HepG2 (cell line): ENCODE results near the gene MRE11. TPM values are rescaled to one million over a fixed set of nuclear protein-coding genes. Genes with fewer than 3 reads are reported as not detected.

Experiments used
- ATAC-seq: fragments of 200-7000 bp; cut with Tn5 transposase; 3 replicates; pipeline ENCODE4 v1.9.1; 2020; ENCODE audit warnings: mild to moderate bottlenecking, moderate library complexity
- BruUV-seq: library from RNA; stranded (reverse); fragments of 400-500 nt; replicated peaks from 2 replicates; lab custom pipeline; 2021; lab: Mats Ljungman, UMichigan
- CTCF ChIA-PET: fragments of 300-600 bp; formaldehyde crosslinking; extraction: SDS; loops from one replicate; lab custom pipeline; 2021; ENCODE audit warnings: low total read pairs, inconsistent platforms, low intra/inter-chr PET ratio; lab: Yijun Ruan, JAX
- POLR2A ChIA-PET: fragments of 350-600 bp; sonication (Branson Sonifier 250); formaldehyde crosslinking; loops from one replicate; lab custom pipeline; 2020; ENCODE audit warnings: antibody characterized with exemption, inconsistent platforms; lab: Yijun Ruan, JAX
- DNase-seq: peaks from one replicate; pipeline ENCODE4 v3.0.0-alpha.2; 2015; ENCODE audit warnings: low spot score
- FAIRE-seq: peaks from 3 replicates; lab custom pipeline; 2011; peaks lifted over from hg19 to GRCh38; lab: Jason Lieb, UNC
- H2AFZ ChIP-seq: one replicate; pipeline ENCODE4 v1.6.1; 2011; ENCODE audit warnings: low read length, inconsistent platforms
- H3K27ac ChIP-seq: fragments of 300-600 bp; 3 replicates; pipeline ENCODE4 v1.8.0; 2011; ENCODE audit warnings: mixed run types, mild to moderate bottlenecking, mixed read lengths, low read length, inconsistent platforms; ENCODE audit not compliant: insufficient read depth; ENCODE audit errors: extremely low read length
- H3K27me3 ChIP-seq, 2 experiments: fragments of 200-600 bp in 1 of 2; 2 replicates in 1 of 2; 3 replicates in 1 of 2; pipeline versions ENCODE4 v1.6.0 to v1.8.0; 2011; ENCODE audit warnings: low read length in 2 of 2, mild to moderate bottlenecking in 2 of 2, moderate library complexity in 2 of 2, inconsistent platforms in 1 of 2; ENCODE audit not compliant: insufficient read depth in 2 of 2, control insufficient read depth in 1 of 2
- H3K36me3 ChIP-seq, 2 experiments: fragments of 200-600 bp in 1 of 2; replicated peaks in 1 of 2; 2 replicates in 1 of 2; 3 replicates in 1 of 2; pipeline versions ENCODE4 v1.5.1 to v1.8.0; 2011; ENCODE audit warnings: low read length in 2 of 2, inconsistent platforms in 1 of 2; ENCODE audit not compliant: insufficient read depth in 2 of 2, control insufficient read depth in 1 of 2
- H3K4me1 ChIP-seq: 2 replicates; pipeline ENCODE4 v1.5.1; 2012; ENCODE audit warnings: low read length, inconsistent platforms; ENCODE audit not compliant: insufficient read depth
- H3K4me2 ChIP-seq: 2 replicates; pipeline ENCODE4 v1.6.0; 2011; ENCODE audit warnings: low read depth, low read length, inconsistent platforms
- H3K4me3 ChIP-seq, 3 experiments: fragments of 200-600 bp in 1 of 3; sonication (generic), shearing (Covaris generic) in 1 of 3; replicated peaks in 1 of 3; 2 replicates each; pipeline ENCODE4 v1.5.1; 2011 to 2016; ENCODE audit warnings: low read length in 3 of 3, inconsistent platforms in 2 of 3, low read depth in 2 of 3, mild to moderate bottlenecking in 2 of 3, control low read depth in 1 of 3, mixed read lengths in 1 of 3; ENCODE audit not compliant: insufficient read depth in 1 of 3
- H3K79me2 ChIP-seq: one replicate; pipeline ENCODE4 v1.6.1; 2011; ENCODE audit warnings: low read length, inconsistent platforms; ENCODE audit not compliant: insufficient read depth
- H3K9ac ChIP-seq: 2 replicates; pipeline ENCODE4 v1.6.0; 2011; ENCODE audit warnings: mild to moderate bottlenecking, low read depth, low read length, inconsistent platforms; ENCODE audit not compliant: insufficient read depth
- H3K9me3 ChIP-seq: 2 replicates; pipeline ENCODE4 v1.5.1; 2012; ENCODE audit warnings: mild to moderate bottlenecking, low read length
- H4K20me1 ChIP-seq: 2 replicates; pipeline ENCODE4 v1.6.0; 2011; ENCODE audit warnings: inconsistent platforms, mild to moderate bottlenecking, low read length, moderate library complexity; ENCODE audit not compliant: insufficient read depth
- AGO2 ChIP-seq: fragments of 200-400 bp; formaldehyde crosslinking; optimal IDR thresholded peaks from 2 replicates; pipeline ENCODE3; 2017; ENCODE audit warnings: mild to moderate bottlenecking, low read depth, low read length, moderate library complexity
- KLF15 ChIP-seq: sonication (generic); formaldehyde crosslinking; IDR thresholded peaks from 2 replicates; pipeline ENCODE4 v1.8.1; 2023; ENCODE audit warnings: borderline replicate concordance, mild to moderate bottlenecking, inconsistent platforms, missing genetic modification reagents, mixed read lengths
- RFX1 ChIP-seq: fragments of 450-650 bp; IDR thresholded peaks from 2 replicates; pipeline ENCODE4 v1.6.1; 2017
- RXRB ChIP-seq: IDR thresholded peaks from 2 replicates; pipeline ENCODE4 v1.6.1; 2016; ENCODE audit warnings: borderline replicate concordance, missing genetic modification reagents, missing compliant biosample characterization
- SAFB2 ChIP-seq: sonication (generic); formaldehyde crosslinking; IDR thresholded peaks from 2 replicates; pipeline ENCODE4 v1.5.1; 2020; ENCODE audit warnings: missing genetic modification reagents, low read depth, mild to moderate bottlenecking, borderline replicate concordance
- SKIL ChIP-seq: sonication (generic); formaldehyde crosslinking; IDR thresholded peaks from 2 replicates; pipeline ENCODE4 v1.8.0; 2022; ENCODE audit warnings: missing genetic modification reagents, mild to moderate bottlenecking, moderate library complexity, borderline replicate concordance
- SMAD9 ChIP-seq: sonication (generic); formaldehyde crosslinking; IDR thresholded peaks from 2 replicates; pipeline ENCODE4 v1.5.1; 2020; ENCODE audit warnings: mild to moderate bottlenecking, missing genetic modification reagents
- SP1 ChIP-seq, 2 experiments: fragments of 450-650 bp in 1 of 2; sonication (generic) in 1 of 2; formaldehyde crosslinking in 1 of 2; IDR thresholded peaks; 2 replicates each; pipeline versions ENCODE4 v1.4.0 to v1.6.1; 2016 to 2020; ENCODE audit warnings: missing genetic modification reagents in 1 of 2
- ZNF136 ChIP-seq: sonication (generic); formaldehyde crosslinking; IDR thresholded peaks from 2 replicates; pipeline ENCODE4 v1.8.1; 2022; ENCODE audit warnings: low read depth, mild to moderate bottlenecking, moderate library complexity, missing genetic modification reagents
- ZNF234 ChIP-seq: sonication (generic); formaldehyde crosslinking; conservative IDR thresholded peaks from 2 replicates; pipeline ENCODE4 v1.5.1; 2020; ENCODE audit warnings: mild to moderate bottlenecking, missing genetic modification reagents
- ZNF335 ChIP-seq: sonication (generic); formaldehyde crosslinking; IDR thresholded peaks from 2 replicates; pipeline ENCODE4 v1.4.0; 2020; ENCODE audit warnings: missing genetic modification reagents
- ZNF513 ChIP-seq: sonication (generic); formaldehyde crosslinking; conservative IDR thresholded peaks from 2 replicates; pipeline ENCODE4 v1.5.0; 2020; ENCODE audit warnings: missing genetic modification reagents
- ZNF83 ChIP-seq: sonication (generic); formaldehyde crosslinking; IDR thresholded peaks from 2 replicates; pipeline ENCODE4 v1.4.0; 2020; ENCODE audit warnings: missing genetic modification reagents, mild to moderate bottlenecking, borderline replicate concordance
- WGBS: methylation state at CpG from one replicate; pipeline ENCODE4 v1.1.6; 2017; ENCODE audit warnings: low lambda C conversion rate; 5-methylcytosine and 5-hydroxymethylcytosine counted together
- in situ Hi-C: cut with HindIII; loops from 2 replicates; pipeline ENCODE4 v1.10.0; 2017; ENCODE audit warnings: low pct_unique_long_range_greater_than_20kb; ENCODE audit not compliant: extremely low pct_ligation_motif_present
- intact Hi-C: fragments of 100-400 bp; cut with micrococcal nuclease; formaldehyde crosslinking; loops from one replicate; pipeline ENCODE4 v1.10.0; 2022; ENCODE audit not compliant: unreplicated experiment
- polyA plus RNA-seq, 8 experiments: library from polyadenylated mRNA; depleted of rRNA in 3 of 8; stranded (reverse) in 7 of 8; unstranded in 1 of 8; fragments of >200 nt; fragmentation: Illumina TruSeq in 4 of 8; extraction: Trizol in 4 of 8; gene quantifications; 2 replicates each; pipeline versions ENCODE4 v1.2.1 to v1.2.3, GENCODE V29; 2011 to 2016; ENCODE audit warnings: low read depth in 4 of 8, missing spikeins in 1 of 8, mixed read lengths in 1 of 8; ENCODE audit not compliant: insufficient read depth in 1 of 8
- total RNA-seq, 5 experiments: library from RNA; depleted of rRNA; stranded (reverse); fragments of >200 nt; fragmentation: Illumina TruSeq; extraction: Trizol; gene quantifications; 2 replicates each; pipeline ENCODE4 v1.2.3, GENCODE V29; 2016; ENCODE audit warnings: low read depth in 1 of 5
- TF ChIP-seq, protein P1 (sequence below): sonication (generic); formaldehyde crosslinking; IDR thresholded peaks from 2 replicates; pipeline ENCODE4 v1.4.0; 2020; ENCODE audit warnings: mild to moderate bottlenecking, low read depth, missing genetic modification reagents
- TF ChIP-seq, protein P2 (sequence below): sonication (generic); formaldehyde crosslinking; IDR thresholded peaks from 2 replicates; pipeline ENCODE4 v1.5.0; 2020; ENCODE audit warnings: mild to moderate bottlenecking, missing genetic modification reagents

Gene MRE11
- total and polyA plus RNA-seq, 2 of the 13 experiments (the other 11 are each of a cell fraction or from before 2014, with no cell fraction given): 7.2 to 37.3 TPM

GRCh38 chr11:94515398-94515797, 21.8 kb upstream of the MRE11 start (continued):
- TF ChIP-seq, protein P1, sequence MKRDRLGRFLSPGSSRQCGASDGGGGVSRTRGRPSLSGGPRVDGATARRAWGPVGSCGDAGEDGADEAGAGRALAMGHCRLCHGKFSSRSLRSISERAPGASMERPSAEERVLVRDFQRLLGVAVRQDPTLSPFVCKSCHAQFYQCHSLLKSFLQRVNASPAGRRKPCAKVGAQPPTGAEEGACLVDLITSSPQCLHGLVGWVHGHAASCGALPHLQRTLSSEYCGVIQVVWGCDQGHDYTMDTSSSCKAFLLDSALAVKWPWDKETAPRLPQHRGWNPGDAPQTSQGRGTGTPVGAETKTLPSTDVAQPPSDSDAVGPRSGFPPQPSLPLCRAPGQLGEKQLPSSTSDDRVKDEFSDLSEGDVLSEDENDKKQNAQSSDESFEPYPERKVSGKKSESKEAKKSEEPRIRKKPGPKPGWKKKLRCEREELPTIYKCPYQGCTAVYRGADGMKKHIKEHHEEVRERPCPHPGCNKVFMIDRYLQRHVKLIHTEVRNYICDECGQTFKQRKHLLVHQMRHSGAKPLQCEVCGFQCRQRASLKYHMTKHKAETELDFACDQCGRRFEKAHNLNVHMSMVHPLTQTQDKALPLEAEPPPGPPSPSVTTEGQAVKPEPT (CRISPR knock-in tag): no peak
- TF ChIP-seq KLF15 (no peak), SP1 (IDR thresholded peaks at IDR 0.05) (no peak), SP1 (CRISPR knock-in tag; IDR thresholded peaks at IDR 0.05) (no peak)

GRCh38 chr11:94513091-94513490, 19.4 kb upstream of the MRE11 start:
- 0% methylated on average over 2 of the region's 2 CpGs for WGBS
- CTCF ChIA-PET: no interaction called here
- Histone ChIP-seq H3K4me3 (peak overlapping the region in 1 of 3 experiments; percentile 71; a peak in 1 of 6 replicates), H3K27me3 (peaks cover 0 to 1% of the 10 kb centered on the region in 2 experiments; a peak in 1 of 5 replicates), H3K4me2 (peak overlapping the region; percentile 95), H3K27ac (peak overlapping the region; percentile 23), H4K20me1 (no peaks in the 10 kb centered on the region), H2AFZ (no peak overlapping the region), H3K79me2 (no peaks in the 10 kb centered on the region), H3K36me3 (no peaks in the 10 kb centered on the region), H3K9ac (no peak overlapping the region), H3K9me3 (no peaks in the 10 kb centered on the region), H3K4me1 (peaks cover 49% of the 10 kb centered on the region)
- peak; percentile 64 for ATAC-seq
- intact Hi-C loops (loop anchor here (10.0 kb wide), 1 partner anchor 552 kb away; the partner anchor contains the start of gene SRSF8), in situ Hi-C loops (no loop called here)
- no TSS peak for BruUV-seq
- no peak for FAIRE-seq
- peak; percentile 72 for DNase-seq
- POLR2A ChIA-PET: interaction anchor here (1.3 kb wide), 2 partner anchors 19 to 772 kb away, joined by 3 to 5 read pairs; partner anchors contain the start of genes ANKRD49, C11orf54, MRE11 and TAF1D
- TF ChIP-seq RFX1 (no peak), SAFB2 (CRISPR knock-in tag) (no peak), ZNF335 (CRISPR knock-in tag) (no peak), SMAD9 (CRISPR knock-in tag) (no peak), ZNF513 (CRISPR knock-in tag) (no peak), RXRB (CRISPR knock-in tag) (no peak), ZNF234 (CRISPR knock-in tag) (no peak), ZNF136 (CRISPR knock-in tag) (no peak), SKIL (CRISPR knock-in tag) (no peak), AGO2 (no peak), ZNF83 (no peak)
- TF ChIP-seq, protein P2, sequence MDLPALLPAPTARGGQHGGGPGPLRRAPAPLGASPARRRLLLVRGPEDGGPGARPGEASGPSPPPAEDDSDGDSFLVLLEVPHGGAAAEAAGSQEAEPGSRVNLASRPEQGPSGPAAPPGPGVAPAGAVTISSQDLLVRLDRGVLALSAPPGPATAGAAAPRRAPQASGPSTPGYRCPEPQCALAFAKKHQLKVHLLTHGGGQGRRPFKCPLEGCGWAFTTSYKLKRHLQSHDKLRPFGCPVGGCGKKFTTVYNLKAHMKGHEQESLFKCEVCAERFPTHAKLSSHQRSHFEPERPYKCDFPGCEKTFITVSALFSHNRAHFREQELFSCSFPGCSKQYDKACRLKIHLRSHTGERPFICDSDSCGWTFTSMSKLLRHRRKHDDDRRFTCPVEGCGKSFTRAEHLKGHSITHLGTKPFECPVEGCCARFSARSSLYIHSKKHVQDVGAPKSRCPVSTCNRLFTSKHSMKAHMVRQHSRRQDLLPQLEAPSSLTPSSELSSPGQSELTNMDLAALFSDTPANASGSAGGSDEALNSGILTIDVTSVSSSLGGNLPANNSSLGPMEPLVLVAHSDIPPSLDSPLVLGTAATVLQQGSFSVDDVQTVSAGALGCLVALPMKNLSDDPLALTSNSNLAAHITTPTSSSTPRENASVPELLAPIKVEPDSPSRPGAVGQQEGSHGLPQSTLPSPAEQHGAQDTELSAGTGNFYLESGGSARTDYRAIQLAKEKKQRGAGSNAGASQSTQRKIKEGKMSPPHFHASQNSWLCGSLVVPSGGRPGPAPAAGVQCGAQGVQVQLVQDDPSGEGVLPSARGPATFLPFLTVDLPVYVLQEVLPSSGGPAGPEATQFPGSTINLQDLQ: no peak
